Sigmoid colon (tissue), 4 donors: ENCODE measurements around the gene HID1.

ENCODE experiments used
- CTCF ChIP-seq, 4 experiments: fragments of 450-650 bp in 3 of 4; fragments of 200-600 bp in 1 of 4; IDR thresholded peaks; one replicate each; pipeline ENCODE4 v1.5.1; 2016 to 2019; ENCODE audit warnings: antibody characterized with exemption in 4 of 4, mild to moderate bottlenecking in 3 of 4, moderate library complexity in 2 of 4
- EP300 ChIP-seq, 4 donors: sonication (generic); formaldehyde crosslinking; IDR thresholded peaks; one replicate each; pipeline ENCODE4 v1.6.1; 2017; ENCODE audit warnings: antibody characterized with exemption in 4 of 4
- POLR2A ChIP-seq, 2 donors: fragments of 450-650 bp; IDR thresholded peaks; one replicate each; pipeline ENCODE4 v1.6.1; 2016; ENCODE audit warnings: antibody characterized with exemption in 2 of 2, mild to moderate bottlenecking in 2 of 2, moderate library complexity in 2 of 2
- POLR2AphosphoS5 ChIP-seq, 4 donors: sonication (generic); formaldehyde crosslinking; IDR thresholded peaks; one replicate each; pipeline ENCODE4 v1.6.1; 2017; ENCODE audit warnings: antibody characterized with exemption in 4 of 4

DNA sequence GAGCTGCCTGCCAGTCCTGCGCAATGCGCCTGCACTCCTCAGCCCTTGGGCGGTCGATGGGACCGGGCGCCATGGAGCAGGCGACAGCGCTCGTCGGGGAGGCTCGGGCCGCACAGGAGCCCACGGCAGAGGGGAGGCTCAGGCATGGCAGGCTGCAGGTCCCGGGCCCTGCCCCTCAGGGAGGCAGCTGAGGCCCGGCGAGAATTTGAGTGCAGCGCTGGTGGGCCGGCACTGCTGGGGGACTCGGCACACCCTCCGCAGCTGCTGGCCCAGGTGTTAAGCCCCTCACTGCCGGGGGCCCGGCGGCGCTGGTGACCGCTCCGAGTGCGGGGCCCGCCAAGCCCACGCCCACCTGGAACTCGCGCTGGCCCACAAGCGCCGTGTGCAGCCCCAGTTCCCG, 65.5 kb downstream of the HID1 start:
- no peak for TF ChIP-seq CTCF (IDR thresholded peaks at IDR 0.05)
- no peak for TF ChIP-seq POLR2AphosphoS5 (IDR thresholded peaks at IDR 0.05)
- no peak for TF ChIP-seq POLR2A (IDR thresholded peaks at IDR 0.05)
- no peak for TF ChIP-seq EP300 (IDR thresholded peaks at IDR 0.05)
